ENCODE results near the gene HERC6.
"Not testable (repeated sequence)": the region's sequence is repeated elsewhere in the genome, so short reads cannot be mapped to it uniquely, and the experiment has no call there.

GRCh38 chr4:88369180-88369812 lies 9.4 kb upstream of the HERC6 start:
- TF ChIP-seq ZNF311 (tag by site-specific recombination; IDR thresholded peaks at IDR 0.05; ENCODE audit: borderline replicate concordance); RBAK (tag by site-specific recombination; IDR thresholded peaks at IDR 0.05); SALL2 (tag by site-specific recombination; IDR thresholded peaks at IDR 0.05; ENCODE audit: borderline replicate concordance); HOXA7 (CRISPR knock-in tag; IDR thresholded peaks at IDR 0.05; ENCODE audit: borderline replicate concordance); TCF7L2 (IDR thresholded peaks at IDR 0.05; ENCODE audit: borderline replicate concordance, low read depth, low read length); ZNF155 (tag by site-specific recombination; IDR thresholded peaks at IDR 0.05); ZNF324 (tag by site-specific recombination; IDR thresholded peaks at IDR 0.05); ZNF518A (tag by site-specific recombination; conservative IDR thresholded peaks at IDR 0.05; ENCODE audit: low read depth); TSHZ1 (tag by site-specific recombination; IDR thresholded peaks at IDR 0.05; ENCODE audit: borderline replicate concordance); GLIS2 (tag by site-specific recombination; IDR thresholded peaks at IDR 0.05); ZBTB10 (tag by site-specific recombination; IDR thresholded peaks at IDR 0.05); ZNF704 (tag by site-specific recombination; IDR thresholded peaks at IDR 0.05); ZSCAN5A (tag by site-specific recombination; IDR thresholded peaks at IDR 0.05): not testable (repeated sequence)
- 0 out of 2 replicates have a peak, but pooled peaks have one; percentile 27 for TF ChIP-seq CTCF (tag by site-specific recombination; IDR thresholded peaks at IDR 0.05)

Measured in HEK293 (cell line).